Activated CD4-positive, alpha-beta T cell treated with anti-CD3 and anti-CD28 coated beads, Interleukin-2, amount 50 U/mL, for 24 hours (primary cell): ENCODE results near the gene DHRS2.
"Not testable (repeated sequence)": the region's sequence is repeated elsewhere in the genome, so short reads cannot be mapped to it uniquely, and the experiment has no call there.

ENCODE experiments used
- DNase-seq, 2 donors: peaks; one replicate each; pipeline ENCODE4 v3.0.0-alpha.2; 2020; ENCODE audit warnings: low read depth in 1 of 2, low spot score in 1 of 2

DHRS2 gene

GRCh38 chr14:23632461-23633159 lies 3.6 kb upstream of the DHRS2 start:
- no peak for DNase-seq

GRCh38 chr14:23633160-23633701 lies 2.9 kb upstream of the DHRS2 start:
- no peak for DNase-seq

- DNase-seq: not testable (repeated sequence)
These were observed 1.3 kb upstream of the DHRS2 start for GRCh38 chr14:23634698-23635412.

GRCh38 chr14:23637312-23637654 lies 1.1 kb downstream of the DHRS2 start:
- DNase-seq: not testable (repeated sequence)

DNA sequence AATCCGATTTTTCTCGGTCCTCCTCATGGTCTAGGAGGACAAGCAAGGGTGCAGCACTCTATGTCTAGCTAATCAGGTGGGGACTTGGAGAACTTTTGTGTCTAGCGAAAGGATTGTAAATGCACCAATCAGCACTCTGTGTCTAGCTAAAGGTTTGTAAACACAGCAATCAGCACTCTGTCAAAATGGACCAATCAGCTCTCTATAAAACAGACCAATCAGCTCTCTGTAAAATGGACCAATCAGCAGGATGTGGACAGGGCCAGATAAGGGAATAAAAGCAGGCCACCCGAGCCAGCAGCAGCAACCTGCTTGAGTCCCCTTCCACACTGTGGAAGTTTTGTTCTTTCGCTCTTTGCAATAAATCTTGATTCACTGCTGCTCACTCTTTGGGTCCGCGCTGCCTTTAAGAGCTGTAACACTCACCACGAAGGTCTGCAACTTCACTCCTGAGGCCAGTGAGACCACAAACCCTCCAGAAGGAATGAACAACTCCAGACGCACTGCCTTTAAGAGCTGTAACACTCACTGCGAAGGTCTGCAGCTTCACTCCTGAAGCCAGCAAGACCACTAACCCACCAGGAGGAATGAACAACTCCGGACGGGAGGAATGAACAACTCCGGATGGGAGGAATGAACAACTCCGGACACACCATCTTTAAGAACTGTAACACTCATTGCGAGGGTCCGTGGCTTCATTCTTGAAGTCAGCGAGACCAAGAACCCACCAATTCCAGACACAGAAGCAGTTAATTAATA lies 1.7 kb downstream of the DHRS2 start:
- DNase-seq: not testable (repeated sequence)

- no peak for DNase-seq
These were observed 2.4 kb downstream of the DHRS2 start for GRCh38 chr14:23638414-23639047.

GRCh38 chr14:23639048-23639890 lies 3.1 kb downstream of the DHRS2 start:
- DNase-seq: no peak

GRCh38 chr14:23639891-23640523 lies 3.8 kb downstream of the DHRS2 start:
- DNase-seq: no peak

DNA sequence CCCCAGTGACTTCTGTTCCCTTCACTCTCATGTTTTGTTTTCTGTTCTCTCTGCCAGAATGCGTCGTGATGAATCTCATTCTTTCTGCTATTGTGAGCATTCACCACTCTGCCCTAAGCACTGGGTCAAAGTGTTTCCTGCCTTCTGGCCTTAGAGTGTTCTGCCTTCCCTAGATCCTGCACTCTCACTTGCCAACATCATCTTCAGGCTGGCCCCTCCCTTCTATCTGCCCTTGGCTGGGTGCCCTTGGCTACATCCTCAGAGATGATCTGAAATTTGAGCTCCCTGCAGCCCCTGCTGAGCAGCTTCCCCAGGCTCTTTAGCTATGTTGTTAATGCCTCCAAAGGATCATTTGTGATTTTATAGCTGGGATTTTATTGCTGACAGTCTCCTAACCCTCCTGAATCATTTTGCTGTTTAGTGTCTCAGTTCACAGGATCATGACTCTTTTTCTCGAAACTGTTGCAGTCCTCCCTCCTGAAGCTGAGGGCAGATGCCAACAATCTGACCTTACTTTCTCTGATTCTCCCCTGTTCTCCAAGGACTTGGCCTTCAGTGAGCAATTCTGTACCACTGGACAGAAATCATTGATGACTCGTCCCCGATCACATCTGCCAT lies 4.5 kb downstream of the DHRS2 start:
- DNase-seq: no peak

DNA sequence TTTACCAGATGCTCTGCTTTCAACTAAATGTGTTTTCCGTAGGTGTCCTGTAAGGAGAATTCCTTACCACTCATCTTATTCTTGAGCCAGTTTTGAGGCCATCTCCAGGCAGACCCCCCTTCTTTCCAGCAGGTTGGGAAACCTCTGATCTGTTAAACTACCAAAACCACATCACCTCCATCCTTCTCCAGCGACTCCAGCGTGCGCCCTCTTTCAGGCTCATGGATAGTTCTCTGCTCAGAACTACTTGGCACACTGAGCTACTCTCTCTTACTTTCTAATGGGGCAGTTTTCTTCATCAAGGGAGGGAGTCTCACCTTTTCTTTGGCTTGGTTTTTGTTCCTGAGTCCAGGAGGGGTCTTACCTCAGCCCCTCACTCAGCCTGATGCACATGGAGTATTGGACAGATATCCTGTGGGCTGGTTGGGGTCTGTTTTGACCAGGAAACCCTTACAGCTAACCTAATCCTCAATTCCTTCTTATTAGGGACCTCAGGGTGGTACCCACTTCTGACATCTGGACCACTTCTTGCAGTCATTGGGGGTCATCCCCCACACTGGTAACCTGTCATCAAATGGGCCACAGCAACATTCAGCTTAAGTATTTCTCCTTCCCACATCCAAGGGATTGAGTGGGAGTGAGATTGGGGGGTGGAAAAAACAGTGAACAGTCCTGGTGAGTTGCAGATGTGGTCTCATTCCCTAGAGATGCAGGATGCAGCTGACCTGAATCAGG lies 5.2 kb downstream of the DHRS2 start:
- DNase-seq: no peak

DNA sequence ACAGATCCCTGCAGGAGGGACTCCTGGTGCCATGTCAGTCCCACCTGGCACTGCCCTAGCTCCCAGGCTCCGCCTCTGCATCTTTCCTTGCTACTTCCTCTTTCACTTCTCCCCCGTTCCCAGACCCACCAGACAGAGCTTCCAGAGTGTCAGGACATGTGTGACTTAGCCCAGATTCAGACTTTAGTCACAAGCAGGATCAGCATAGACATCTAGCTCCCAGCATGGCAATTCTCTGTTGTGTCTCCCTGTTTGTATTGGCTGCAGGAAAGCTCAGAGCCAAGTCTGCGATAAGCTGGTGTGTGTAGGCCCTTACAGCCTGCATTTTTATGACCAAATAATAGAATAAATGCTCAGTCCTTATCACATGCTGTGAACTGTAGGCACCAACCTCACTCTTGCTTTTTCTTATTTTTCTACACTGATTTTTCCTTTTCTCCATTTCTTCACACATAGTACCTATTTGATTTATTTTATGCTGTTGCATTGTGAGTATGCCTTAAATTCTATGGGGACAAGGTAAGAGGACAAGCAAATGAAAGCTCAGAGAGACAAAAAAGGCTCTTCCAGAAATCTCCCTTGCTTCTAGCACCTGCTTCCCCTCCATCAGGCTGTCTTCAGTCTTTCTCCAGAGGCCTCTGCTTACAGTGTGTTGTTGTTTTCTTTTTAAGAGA lies 5.9 kb downstream of the DHRS2 start:
- DNase-seq: no peak

GRCh38 chr14:23643533-23644194 lies 7.5 kb downstream of the DHRS2 start:
- no peak for DNase-seq

GRCh38 chr14:23644195-23644918 lies 8.2 kb downstream of the DHRS2 start:
- no peak for DNase-seq

GRCh38 chr14:23644919-23645336 lies 8.8 kb downstream of the DHRS2 start:
- no peak for DNase-seq

GRCh38 chr14:23645504-23645811 lies 9.3 kb downstream of the DHRS2 start:
- DNase-seq: no peak

- no peak for DNase-seq
These were observed 9.9 kb downstream of the DHRS2 start for GRCh38 chr14:23645812-23646647.
